Activated CD8-positive, alpha-beta T cell treated with anti-CD3 and anti-CD28 coated beads for 36 hours (primary cell): ENCODE measurements around the gene LRRK1. TPM values are rescaled to one million over a fixed set of nuclear protein-coding genes. Genes with fewer than 3 reads are reported as not detected.

Source experiments
- total RNA-seq, 2 experiments: library from RNA; stranded (reverse); gene quantifications; one replicate each; pipeline ENCODE4 v1.2.3, GENCODE V29; 2021

Gene LRRK1
- total RNA-seq, 2 experiments from 2014 or later: 0.50 to 0.83 TPM

Other genes starting within 250 kb of the LRRK1 start
- not detected for gene ALDH1A3, start 39.5 kb upstream of the LRRK1 start, total RNA-seq